Neural cell (in vitro differentiated cells): ENCODE data around the gene AP1M1.

Experiments used
- EP300 ChIP-seq: fragments of 450-650 bp; conservative IDR thresholded peaks from 2 replicates; pipeline ENCODE4 v1.6.1; 2014; ENCODE audit warnings: antibody characterized with exemption, mild to moderate bottlenecking, moderate library complexity; ENCODE audit not compliant: poor library complexity, severe bottlenecking
- EZH2 ChIP-seq: fragments of 200-600, 300-800 bp; shearing (Covaris generic), sonication (generic); IDR thresholded peaks from 2 replicates; pipeline ENCODE4 v1.6.1; 2014; ENCODE audit warnings: antibody characterized with exemption, low read length, borderline replicate concordance, mild to moderate bottlenecking; ENCODE audit not compliant: insufficient read depth, poor library complexity, severe bottlenecking
- MXI1 ChIP-seq: fragments of 450-650 bp; conservative IDR thresholded peaks from 2 replicates; pipeline ENCODE4 v1.6.1; 2014; ENCODE audit warnings: antibody characterized with exemption, mild to moderate bottlenecking; ENCODE audit not compliant: poor library complexity, severe bottlenecking
- POLR2AphosphoS5 ChIP-seq: IDR thresholded peaks from 2 replicates; pipeline ENCODE4 v1.6.1; 2012
- RAD21 ChIP-seq: fragments of 450-650 bp; conservative IDR thresholded peaks from 2 replicates; pipeline ENCODE4 v1.6.1; 2014; ENCODE audit warnings: antibody characterized with exemption, mild to moderate bottlenecking, moderate library complexity
- TF ChIP-seq, protein P1 (sequence below): fragments of 450-650 bp; IDR thresholded peaks from 2 replicates; pipeline ENCODE4 v1.5.1; 2014; ENCODE audit warnings: antibody characterized with exemption, mild to moderate bottlenecking, moderate library complexity; ENCODE audit not compliant: poor library complexity, severe bottlenecking
- TF ChIP-seq, protein P2 (sequence below): IDR thresholded peaks from 2 replicates; pipeline ENCODE4 v1.6.1; 2012; ENCODE audit warnings: borderline replicate concordance

DNA sequence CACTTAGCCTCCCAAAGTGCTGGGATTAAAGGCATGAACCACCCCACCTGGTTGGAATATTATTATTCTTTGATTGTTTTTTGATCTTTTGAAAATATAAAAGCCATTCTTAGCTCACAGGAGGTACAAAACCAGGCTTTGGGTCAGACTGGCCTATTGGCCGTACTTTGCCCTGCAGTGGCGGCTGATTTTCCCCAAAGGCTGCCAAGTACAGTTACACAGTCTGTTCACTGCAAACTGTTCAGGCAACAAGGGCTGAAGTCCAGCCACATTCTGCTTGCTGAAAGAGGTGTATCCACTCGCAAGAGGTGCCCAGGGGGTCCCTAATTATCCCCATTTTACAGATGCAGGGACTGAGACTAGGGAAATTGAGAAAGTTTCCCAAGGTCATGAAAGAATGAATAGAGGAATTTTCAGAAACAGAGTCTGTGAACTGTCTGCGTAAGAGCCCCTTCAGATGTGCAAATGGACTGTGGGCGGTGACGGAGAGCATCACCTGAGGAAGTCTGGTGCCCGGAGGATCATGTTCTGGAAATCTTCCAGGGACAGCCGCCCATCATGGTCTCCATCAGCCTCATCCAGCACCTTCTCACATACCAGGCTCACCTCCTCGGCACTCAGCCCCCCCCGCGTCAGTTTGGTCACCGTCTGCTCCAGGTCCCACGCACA is 33.4 kb upstream of the AP1M1 start:
- TF ChIP-seq EZH2 (no peak), RAD21 (no peak), MXI1 (no peak), EP300 (no peak), POLR2AphosphoS5 (no peak)
- TF ChIP-seq, protein P1, sequence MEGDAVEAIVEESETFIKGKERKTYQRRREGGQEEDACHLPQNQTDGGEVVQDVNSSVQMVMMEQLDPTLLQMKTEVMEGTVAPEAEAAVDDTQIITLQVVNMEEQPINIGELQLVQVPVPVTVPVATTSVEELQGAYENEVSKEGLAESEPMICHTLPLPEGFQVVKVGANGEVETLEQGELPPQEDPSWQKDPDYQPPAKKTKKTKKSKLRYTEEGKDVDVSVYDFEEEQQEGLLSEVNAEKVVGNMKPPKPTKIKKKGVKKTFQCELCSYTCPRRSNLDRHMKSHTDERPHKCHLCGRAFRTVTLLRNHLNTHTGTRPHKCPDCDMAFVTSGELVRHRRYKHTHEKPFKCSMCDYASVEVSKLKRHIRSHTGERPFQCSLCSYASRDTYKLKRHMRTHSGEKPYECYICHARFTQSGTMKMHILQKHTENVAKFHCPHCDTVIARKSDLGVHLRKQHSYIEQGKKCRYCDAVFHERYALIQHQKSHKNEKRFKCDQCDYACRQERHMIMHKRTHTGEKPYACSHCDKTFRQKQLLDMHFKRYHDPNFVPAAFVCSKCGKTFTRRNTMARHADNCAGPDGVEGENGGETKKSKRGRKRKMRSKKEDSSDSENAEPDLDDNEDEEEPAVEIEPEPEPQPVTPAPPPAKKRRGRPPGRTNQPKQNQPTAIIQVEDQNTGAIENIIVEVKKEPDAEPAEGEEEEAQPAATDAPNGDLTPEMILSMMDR = no peak
- TF ChIP-seq, protein P2, sequence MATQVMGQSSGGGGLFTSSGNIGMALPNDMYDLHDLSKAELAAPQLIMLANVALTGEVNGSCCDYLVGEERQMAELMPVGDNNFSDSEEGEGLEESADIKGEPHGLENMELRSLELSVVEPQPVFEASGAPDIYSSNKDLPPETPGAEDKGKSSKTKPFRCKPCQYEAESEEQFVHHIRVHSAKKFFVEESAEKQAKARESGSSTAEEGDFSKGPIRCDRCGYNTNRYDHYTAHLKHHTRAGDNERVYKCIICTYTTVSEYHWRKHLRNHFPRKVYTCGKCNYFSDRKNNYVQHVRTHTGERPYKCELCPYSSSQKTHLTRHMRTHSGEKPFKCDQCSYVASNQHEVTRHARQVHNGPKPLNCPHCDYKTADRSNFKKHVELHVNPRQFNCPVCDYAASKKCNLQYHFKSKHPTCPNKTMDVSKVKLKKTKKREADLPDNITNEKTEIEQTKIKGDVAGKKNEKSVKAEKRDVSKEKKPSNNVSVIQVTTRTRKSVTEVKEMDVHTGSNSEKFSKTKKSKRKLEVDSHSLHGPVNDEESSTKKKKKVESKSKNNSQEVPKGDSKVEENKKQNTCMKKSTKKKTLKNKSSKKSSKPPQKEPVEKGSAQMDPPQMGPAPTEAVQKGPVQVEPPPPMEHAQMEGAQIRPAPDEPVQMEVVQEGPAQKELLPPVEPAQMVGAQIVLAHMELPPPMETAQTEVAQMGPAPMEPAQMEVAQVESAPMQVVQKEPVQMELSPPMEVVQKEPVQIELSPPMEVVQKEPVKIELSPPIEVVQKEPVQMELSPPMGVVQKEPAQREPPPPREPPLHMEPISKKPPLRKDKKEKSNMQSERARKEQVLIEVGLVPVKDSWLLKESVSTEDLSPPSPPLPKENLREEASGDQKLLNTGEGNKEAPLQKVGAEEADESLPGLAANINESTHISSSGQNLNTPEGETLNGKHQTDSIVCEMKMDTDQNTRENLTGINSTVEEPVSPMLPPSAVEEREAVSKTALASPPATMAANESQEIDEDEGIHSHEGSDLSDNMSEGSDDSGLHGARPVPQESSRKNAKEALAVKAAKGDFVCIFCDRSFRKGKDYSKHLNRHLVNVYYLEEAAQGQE = no peak
